BE2C (cell line): ENCODE data around the gene DNAJA1.

ENCODE experiments used
- DNase-seq: peaks from one replicate; pipeline ENCODE4 v3.0.0-alpha.2; 2020
- H3K27me3 ChIP-seq: fragments of 250-450 bp; sonication (Bioruptor Pico); 2 replicates; pipeline ENCODE4 v1.5.1; 2020; ENCODE audit warnings: mild to moderate bottlenecking
- H3K36me3 ChIP-seq: fragments of 250-450 bp; sonication (Bioruptor Pico); 2 replicates; pipeline ENCODE4 v1.5.1; 2020; ENCODE audit warnings: mild to moderate bottlenecking
- H3K4me1 ChIP-seq: fragments of 250-450 bp; sonication (Bioruptor Pico); 2 replicates; pipeline ENCODE4 v1.5.1; 2020
- H3K4me3 ChIP-seq: 2 replicates; pipeline ENCODE4 v1.5.1; 2011; ENCODE audit warnings: low read depth, low read length
- H3K9me3 ChIP-seq: fragments of 250-450 bp; sonication (Bioruptor Pico); 2 replicates; pipeline ENCODE4 v1.5.1; 2020
- CTCF ChIP-seq: IDR thresholded peaks from 2 replicates; pipeline ENCODE4 v1.5.1; 2012; ENCODE audit warnings: mild to moderate bottlenecking, low read depth, low read length

Gene DNAJA1

GRCh38 chr9:33065157-33066076, 40.3 kb downstream of the DNAJA1 start:
- peaks cover 60% of the 10 kb centered on the region for H3K36me3 ChIP-seq
- no peaks in the 10 kb centered on the region for H3K27me3 ChIP-seq
- no peak for DNase-seq
- no peaks in the 10 kb centered on the region for H3K9me3 ChIP-seq
- no peak overlapping the region for H3K4me3 ChIP-seq
- no peak for TF ChIP-seq CTCF
- H3K4me1 ChIP-seq, result no peaks in the 10 kb centered on the region

- Histone ChIP-seq H3K36me3 (peaks cover 69% of the 10 kb centered on the region), H3K27me3 (no peaks in the 10 kb centered on the region), H3K9me3 (no peaks in the 10 kb centered on the region), H3K4me3 (no peak overlapping the region), H3K4me1 (no peaks in the 10 kb centered on the region)
- no peak for TF ChIP-seq CTCF
- DNase-seq, result no peak
These were observed 43.9 kb downstream of the DNAJA1 start for GRCh38 chr9:33068991-33069390.

DNA sequence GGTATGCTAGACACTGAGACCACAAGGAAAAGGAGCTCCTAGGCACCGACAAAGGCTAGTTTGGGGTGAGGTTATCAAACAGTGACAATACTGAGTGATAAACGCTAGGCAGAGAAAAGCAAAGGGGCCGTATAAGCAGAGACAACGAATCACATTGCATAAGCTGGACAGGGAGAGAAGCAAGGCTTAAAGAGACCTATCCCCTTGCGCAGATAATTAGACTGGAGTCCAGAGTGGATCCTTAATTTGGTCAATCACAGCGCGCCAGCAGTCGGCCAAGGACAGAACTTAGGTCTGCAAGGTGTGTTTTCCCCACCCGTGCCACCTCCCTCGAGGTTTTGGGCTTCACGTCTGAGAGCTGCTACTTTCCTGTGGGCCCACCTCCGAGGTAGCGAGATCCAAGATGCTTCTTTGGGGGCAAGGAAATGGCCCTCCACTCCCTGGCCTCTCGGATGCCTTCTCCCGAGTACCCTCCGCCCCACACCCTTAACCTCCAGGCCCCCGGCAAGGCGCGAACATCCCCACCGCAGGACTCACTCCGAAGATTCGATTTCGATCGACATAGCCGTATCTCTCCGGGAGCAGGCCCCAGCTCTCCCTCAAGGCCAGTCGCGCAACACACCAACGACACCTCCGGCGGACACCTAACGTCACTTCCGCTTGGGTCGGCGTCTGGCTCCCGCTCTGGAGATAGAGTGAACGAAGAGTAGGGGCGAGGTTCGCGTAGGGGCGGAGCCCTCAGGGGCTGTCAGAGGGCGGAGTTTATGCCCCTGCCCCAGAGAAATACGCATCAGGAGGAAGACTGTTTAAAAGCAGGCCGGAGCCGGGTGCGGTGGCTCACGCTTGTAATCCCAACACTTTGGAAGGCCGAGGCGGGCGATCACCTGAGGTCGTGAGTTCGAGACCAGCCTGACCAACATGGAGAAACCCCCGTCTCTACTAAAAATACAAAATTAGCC, 51.3 kb downstream of the DNAJA1 start, which contains the start of gene SMU1:
Gene SMU1 (minus strand): TSS at position 629 of the 959 bp plus-strand sequence. CDS start 66 bp downstream, at position 563.
- TF ChIP-seq CTCF, result no peak

GRCh38 chr9:33080534-33080933, 55.5 kb downstream of the DNAJA1 start:
- H3K27me3 ChIP-seq, result no peaks in the 10 kb centered on the region
- no peak for TF ChIP-seq CTCF
- H3K9me3 ChIP-seq, result no peaks in the 10 kb centered on the region
- H3K4me1 ChIP-seq, result peaks cover 2% of the 10 kb centered on the region; the same call in 1 of the 2 replicates
- no peak for DNase-seq
- H3K4me3 ChIP-seq, result no peak overlapping the region
- no peaks in the 10 kb centered on the region for H3K36me3 ChIP-seq

More for the DNA sequence above, 51.3 kb downstream of the DNAJA1 start, which contains the start of gene SMU1:
- H3K4me1 ChIP-seq, result peaks cover 2% of the 10 kb centered on the region; the same call in 1 of the 2 replicates
- H3K9me3 ChIP-seq, result no peaks in the 10 kb centered on the region
- peaks cover 19% of the 10 kb centered on the region for H3K36me3 ChIP-seq
- DNase-seq, result peak; percentile 97
- peak within 1 kb of the TSS; percentile 95 for H3K4me3 ChIP-seq
- no peaks in the 10 kb centered on the region for H3K27me3 ChIP-seq

GRCh38 chr9:33081128-33081851, 56.2 kb downstream of the DNAJA1 start:
- Histone ChIP-seq H3K27me3 (no peaks in the 10 kb centered on the region), H3K9me3 (no peaks in the 10 kb centered on the region), H3K36me3 (no peaks in the 10 kb centered on the region), H3K4me1 (peaks cover 2% of the 10 kb centered on the region; the same call in 1 of the 2 replicates), H3K4me3 (peak overlapping the region; percentile 1; the same call in 1 of the 2 replicates)
- peak; percentile 85 for TF ChIP-seq CTCF
- peak; percentile 70 for DNase-seq
